Nucleus accumbens (tissue), 56 donors: ENCODE measurements around the gene KRTAP5-8.
"Not testable (repeated sequence)": the region's sequence is repeated elsewhere in the genome, so short reads cannot be mapped to it uniquely, and the experiment has no call there.

Experiments used
- DNase-seq, 56 donors: peaks; one replicate each; lab custom pipeline; 2025; lab: John Stamatoyannopoulos, UW

The KRTAP5-8 gene

DNA sequence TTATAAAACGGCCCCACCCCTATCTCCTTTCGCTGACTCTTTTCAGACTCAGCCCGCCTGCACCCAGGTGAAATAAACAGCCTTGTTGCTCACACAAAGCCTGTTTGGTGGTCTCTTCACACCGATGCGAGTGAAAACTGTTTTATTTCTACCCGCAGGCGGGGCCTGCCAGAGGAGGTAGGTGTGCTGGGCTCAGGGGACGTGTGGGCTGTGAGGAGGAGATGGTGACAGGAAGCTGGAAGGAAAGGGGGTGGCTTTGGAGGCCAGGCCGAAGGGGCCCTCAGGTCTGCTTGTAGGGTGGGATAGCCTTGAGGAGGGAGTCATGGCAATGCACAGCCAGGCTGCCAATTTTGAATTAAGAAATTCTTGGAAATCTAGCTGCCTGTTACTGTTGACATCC is 32.0 kb upstream of the KRTAP5-8 start:
- no peak for DNase-seq

DNA sequence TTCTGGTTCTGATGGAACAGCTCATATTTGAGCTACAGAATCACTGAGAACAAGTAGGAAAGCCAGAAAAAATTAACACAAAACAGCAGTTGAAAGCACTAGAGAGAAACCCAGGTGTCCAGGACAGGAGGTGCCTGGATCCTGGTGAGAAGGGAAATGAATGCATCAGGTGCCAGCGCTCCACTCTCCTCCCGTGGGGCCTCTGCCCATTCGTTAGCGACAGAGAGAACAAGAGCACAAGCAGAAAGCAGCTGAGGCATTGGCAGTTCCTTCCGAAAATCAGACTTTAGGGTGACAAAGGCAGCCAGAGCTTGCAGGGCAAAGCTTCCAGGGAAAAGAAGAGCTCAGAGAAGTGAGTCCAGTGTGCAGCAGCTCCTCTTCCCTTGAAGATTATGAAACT is 30.7 kb upstream of the KRTAP5-8 start:
- DNase-seq = no peak

DNA sequence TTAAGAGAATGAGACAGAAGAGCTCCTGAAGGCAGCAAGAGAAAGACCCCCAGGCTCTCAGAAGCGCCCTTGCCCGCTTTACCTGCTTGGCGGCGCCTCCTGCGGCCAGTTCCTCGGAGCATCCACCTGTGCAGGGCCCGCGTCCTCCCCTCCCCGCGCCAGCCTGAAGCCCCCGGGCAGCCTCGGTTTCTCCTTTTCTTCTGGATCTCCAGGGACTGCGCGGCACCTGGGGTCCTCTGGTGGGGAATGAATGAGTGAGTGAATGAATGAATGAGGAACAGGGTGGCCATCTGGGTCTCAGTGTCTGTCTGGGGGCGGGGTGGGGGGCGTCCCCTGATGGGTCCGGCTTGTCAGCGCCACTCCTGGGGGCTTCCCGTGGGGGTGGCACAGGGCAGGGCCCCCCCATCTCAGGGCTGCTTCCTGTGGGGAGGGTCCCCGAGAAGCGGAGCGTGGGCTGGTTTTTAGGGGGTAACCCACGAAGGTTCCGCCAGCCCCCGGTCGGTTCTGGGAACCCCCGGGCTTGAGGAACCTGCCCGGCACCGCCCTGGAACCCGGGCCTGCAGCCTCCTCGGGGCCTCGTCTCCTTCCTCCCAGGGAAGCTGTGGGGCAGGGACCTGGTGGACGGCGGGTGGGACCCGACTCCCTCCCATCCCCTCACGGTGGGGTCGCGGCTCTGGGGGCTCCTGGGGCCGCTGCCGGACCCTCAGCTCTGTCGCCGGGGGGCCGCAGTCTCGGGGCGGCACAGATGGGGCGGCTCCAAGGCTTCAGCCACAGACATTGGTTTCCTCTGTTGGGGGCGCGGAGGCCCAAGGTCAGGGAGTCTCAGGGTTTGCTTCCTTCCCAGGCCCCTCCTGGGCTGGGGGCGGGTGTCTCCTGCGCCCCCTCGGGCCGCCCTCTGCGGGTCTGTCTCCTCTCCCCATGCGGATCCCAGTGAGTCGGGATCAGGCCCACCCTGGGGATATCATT is 19.0 kb upstream of the KRTAP5-8 start:
- DNase-seq = no peak

DNA sequence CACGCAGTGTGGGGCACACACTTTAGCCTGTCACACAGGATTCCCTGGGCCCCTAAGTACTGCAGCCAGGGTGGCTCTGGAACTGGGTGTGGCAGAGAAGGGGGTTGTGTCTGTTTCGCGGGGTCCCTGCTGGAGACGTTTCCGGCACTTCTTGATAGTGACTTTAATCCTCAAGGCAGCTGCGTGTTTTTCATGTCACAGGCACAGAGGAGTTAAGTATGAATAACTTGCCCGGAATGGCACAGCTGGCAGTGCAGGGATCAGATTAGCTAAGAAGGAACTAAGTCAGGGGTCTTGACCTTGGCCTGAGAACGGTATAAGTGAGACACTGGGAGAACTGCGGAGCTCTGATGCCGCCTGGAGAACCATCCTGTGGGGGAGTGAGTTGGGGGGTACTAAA is 18.3 kb upstream of the KRTAP5-8 start:
- DNase-seq = no peak

DNA sequence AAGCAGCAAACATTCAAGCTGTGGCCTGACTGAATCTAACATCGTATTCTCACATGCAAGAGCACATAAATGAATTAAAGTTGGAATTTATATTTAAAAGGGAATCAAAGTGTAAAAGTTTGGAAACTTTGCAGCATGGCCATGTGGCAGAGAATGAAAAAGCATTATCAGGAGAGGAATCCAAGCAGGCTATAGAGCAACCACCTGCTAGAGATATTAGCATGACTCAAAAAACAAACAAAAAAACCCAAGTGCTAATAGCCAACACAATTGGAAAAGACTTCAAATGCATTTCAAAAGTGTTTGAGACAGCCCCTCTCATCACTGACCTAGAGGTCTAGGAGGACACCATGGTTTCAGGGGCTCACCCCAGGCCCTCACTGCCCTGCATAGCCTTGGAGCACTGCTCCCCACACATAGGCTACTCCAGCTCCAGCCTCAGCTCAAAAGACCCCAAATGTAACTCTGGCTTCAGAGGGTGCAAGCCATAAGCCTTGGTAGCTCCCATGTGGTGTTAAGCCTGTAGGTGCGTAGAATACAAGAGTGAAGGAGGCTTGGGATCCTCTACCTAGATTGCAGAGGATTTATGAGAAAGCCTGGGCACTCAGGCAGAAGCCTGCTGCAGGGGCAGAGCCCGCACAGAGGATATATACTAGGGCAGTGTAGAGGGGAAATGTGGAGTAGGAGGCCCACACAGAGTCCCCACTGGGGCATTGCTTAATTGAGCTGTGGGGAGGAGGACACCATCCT is 12.5 kb upstream of the KRTAP5-8 start:
- DNase-seq = no peak

DNA sequence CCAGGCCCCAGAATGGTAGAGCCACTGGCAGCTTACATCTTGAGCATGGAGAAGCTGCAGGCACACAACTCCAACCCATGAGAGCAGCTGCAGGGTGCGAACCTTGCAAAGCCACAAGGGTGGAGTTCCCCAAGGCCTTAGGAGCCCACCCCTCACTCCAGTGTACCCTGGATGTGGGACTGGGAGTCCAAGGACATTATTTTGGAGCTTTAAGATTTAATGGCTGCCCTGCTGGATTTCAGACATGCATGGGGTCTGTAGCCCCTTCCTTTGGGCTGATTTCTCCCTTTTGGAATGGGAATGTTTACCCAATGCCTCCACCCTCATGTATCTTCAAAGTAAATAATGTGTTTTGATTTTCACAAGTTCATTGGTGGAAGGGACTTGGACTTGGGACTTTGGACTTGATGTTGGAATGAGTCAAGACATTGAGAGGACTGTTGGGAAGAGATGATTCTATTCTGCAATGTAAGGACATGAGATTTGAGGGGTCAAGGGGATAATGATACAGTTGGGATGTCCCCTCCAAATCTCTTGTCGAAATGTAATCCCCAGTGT is 11.8 kb upstream of the KRTAP5-8 start:
- DNase-seq = no peak

DNA sequence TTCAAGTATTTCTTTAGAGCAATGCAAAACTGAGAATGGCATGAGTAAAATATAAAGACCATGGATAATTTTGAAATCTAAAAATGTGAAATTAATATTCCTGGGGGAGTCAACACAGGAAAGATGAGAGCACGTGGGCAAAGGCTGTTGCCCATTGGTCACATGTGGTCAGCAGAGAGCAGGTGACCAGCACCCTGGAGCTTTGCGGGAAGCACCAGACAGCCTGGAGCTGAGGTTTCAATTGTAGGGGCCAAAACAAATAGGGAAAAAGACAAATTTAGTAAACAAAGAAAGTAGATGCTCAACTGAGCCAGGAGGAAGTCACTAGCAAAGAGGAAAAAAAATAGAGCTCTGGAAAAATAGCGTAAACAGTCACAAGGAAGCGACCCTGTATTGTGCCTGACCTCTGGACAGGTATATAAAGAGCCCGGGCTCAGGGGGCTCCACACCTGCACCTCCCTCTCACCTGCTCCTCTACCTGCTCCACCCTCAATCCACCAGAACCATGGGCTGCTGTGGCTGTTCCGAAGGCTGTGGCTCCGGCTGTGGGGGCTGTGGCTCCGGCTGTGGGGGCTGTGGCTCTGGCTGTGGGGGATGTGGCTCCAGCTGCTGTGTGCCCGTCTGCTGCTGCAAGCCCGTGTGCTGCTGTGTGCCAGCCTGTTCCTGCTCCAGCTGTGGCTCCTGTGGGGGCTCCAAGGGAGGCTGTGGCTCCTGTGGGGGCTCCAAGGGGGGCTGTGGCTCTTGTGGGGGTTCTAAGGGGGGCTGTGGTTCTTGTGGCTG is 10.8 kb upstream of the KRTAP5-8 start, which contains the start of gene KRTAP5-7:
KRTAP5-7 (plus strand) TSS at position 472 of the 780 bp plus-strand sequence; CDS start at position 506, 34 bp downstream.
- not testable (repeated sequence) for DNase-seq

DNA sequence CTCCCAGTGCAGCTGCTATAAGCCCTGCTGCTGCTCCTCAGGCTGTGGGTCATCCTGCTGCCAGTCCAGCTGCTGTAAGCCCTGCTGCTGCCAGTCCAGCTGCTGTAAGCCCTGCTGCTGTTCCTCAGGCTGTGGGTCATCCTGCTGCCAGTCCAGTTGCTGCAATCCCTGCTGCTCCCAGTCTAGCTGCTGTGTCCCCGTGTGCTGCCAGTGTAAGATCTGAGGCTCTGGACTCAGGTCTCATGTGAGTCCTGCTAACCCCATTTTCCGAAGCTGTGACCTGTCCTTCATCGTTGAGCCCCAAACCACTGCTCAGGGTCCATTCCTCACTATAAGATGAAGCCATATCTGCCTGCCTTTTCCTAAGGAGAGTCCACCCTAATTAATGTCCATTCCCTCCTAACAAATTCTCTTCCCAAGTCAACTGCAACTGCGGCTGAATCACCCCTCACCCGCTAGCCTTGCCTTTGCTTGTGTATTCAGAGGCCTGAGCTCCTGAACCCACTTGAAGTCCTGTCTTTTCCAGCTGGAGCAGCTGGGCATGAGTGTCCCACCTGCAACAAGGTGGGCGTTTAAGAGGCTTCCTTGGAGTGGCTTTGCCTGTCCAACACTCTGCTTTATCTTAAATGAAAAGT is 10.1 kb upstream of the KRTAP5-8 start:
- DNase-seq = no peak

DNA sequence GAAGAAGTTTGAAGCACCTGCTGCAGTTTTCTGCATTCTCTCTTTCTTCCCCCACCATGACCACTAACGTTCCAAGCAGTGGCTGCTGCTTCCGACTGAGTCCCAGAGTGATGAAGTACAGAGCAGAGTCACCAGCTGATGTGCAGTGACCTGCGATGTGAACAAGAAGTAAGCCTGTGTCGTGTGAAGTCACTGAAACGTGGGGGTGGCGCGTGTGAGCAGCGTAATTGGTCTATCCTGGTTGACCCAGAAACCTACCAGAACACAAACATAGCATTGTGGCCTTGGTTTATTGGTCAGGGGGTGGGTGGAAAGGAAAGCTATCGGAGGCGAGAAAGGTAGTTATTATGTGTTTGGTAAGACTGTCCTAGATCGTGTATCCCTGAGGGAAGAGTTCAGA is 7.2 kb upstream of the KRTAP5-8 start:
- DNase-seq = no peak

DNA sequence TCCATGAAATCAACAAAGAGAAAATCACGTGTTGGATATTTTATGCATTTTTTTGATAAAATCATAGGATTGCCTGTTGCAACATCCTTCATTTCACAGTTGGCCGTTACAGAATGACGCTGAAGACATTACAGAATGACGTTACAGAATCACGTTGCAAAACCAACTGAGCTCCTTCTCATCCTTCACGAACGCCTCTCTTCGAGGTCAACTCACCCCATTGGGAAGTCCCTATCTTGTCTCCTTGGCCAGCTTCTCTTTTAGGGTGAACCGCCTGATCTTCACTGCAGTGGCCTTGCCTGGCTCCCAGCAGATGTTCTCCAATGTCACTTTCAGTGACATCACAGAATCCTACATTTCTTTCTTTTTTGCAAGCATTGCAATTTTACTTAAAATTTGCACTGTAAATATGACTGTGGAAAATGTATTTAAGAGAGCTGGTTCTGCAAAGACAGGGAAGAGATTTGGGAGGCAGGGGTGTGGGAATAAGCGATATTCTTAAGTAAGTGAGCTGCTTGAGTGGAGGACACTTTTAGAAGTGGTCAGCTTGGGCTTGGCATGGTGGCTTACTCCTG is 5.7 kb upstream of the KRTAP5-8 start:
- DNase-seq = no peak

DNA sequence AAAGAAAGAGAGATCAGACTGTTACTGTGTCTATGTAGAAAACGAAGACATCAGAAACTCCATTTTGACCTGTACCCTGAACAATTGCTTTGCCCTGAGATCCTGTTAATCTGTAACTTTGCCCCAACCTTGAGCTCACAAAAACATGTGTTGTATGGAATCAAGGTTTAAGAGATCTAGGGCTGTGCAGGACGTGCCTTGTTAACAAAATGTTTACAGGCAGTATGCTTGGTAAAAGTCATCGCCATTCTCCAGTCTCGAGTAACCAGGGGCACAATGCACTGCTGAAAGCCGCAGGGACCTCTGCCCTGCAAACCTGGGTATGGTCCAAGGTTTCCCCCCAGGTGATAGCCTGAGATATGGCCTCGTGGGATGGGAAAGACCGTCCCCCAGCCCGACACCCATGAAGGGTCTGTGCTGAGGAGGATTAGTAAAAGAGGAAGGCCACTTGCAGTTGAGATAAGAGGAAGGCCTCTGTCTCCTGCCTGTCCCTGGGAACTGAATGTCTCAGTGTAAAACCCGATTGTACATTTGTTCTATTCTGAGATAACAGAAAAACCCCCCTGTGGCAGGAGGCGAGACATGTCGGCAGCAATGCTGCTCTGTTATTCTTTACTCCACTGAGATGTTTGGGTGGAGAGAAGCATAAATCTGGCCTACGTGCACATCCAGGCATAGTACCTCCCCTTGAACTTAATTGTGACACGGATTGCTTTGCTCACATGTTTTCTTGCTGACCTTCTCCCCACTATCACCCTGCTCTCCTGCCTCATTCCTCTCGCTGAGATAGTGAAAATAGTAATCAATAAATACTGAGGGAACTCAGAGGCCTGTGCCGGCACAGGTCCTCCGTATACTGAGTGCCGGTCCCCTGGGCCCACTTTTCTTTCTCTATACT is 2.9 kb upstream of the KRTAP5-8 start:
- not testable (repeated sequence) for DNase-seq

DNA sequence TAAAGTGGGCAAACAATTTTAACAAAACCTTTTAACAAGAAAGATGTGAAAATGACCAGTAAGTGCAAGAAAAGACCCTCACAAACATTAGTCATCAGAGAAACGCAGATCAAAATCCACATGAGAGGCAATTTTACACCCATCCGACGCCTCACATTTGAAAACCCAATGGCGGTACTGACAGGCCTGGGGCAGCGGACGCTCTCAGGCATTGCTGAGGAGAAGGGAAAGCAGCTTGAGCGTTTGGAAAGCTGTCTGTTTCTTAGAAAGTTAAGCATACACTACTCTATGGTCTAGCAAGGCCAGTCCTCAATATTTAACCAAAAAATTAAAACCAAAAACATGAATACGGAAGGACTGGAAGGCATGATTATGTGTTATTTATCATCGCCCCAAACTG is 2.0 kb upstream of the KRTAP5-8 start:
- no peak for DNase-seq

DNA sequence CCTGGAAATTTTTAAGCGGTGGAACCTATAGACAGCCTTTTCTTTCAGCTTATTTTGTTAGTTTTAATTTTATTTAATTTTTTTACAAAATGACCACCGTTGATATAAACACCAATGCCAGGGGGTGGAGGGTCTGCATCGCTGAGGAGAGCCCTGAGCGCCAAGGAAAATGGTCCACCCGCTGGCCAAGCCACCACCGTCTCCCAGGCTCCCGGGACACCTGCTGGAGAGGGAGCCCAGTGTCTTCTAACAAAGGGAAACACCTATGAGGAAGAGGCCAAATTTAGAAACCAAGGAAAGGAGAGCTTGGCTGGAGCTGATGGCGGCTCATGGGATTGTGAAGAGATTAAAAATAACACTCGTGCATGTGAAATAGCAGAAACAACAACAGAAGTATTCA is 288 bp upstream of the KRTAP5-8 start:
- no peak for DNase-seq

DNA sequence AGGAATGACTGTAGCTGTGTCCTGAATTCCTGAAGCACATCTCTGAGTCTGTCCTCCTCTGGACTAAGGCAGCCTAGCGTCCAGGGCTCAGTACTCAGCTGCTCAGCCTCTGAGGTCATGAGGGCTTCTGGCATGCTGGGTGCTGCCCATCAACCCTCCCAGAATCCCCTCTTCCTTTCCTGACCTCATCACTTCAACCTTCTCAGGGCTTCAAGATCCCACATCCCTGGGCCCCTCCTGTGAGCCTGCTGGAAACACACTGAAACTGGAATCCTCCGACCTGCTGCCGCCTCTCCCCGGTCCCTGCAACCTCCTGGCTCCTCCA is 803 bp downstream of the KRTAP5-8 start:
- no peak for DNase-seq

DNA sequence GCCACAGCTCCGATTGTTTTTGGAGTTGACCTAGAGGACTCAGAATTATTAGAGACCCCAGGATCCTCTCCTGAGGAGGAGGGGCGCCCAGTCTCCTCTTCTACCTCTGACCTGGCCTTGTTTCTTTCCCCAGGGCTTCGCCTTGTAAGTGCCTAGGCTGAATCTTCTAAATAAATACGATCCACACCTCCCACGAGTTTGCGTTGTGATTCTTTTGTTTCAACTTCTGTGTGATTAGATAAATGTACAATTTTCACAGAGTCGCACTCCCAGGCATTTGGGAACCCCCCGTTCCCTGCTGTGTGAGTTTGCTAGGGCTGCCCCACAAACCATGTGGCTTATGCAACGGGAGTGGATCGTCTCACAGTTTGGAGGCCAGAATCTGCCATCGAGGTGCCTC is 1.2 kb downstream of the KRTAP5-8 start:
- no peak for DNase-seq

DNA sequence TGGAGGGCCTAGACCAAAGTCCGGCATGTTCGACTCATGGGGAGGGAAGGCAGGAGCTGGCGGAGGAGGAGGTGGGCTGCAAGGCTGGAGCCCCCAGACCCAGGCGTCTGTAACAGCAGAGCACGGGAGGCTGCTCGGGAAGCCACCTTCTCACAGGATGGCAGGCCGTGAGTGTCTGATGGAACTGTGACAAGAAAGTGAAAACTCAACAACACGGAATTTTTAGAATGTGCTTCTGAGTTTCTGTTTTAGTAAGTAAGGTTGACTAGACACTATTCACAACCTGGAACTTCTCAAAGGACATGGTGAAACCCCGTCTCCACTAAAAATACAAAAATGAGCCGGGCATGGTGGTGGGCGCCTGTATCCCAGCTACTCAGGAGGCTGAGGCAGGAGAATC is 2.1 kb downstream of the KRTAP5-8 start:
- not testable (repeated sequence) for DNase-seq

DNA sequence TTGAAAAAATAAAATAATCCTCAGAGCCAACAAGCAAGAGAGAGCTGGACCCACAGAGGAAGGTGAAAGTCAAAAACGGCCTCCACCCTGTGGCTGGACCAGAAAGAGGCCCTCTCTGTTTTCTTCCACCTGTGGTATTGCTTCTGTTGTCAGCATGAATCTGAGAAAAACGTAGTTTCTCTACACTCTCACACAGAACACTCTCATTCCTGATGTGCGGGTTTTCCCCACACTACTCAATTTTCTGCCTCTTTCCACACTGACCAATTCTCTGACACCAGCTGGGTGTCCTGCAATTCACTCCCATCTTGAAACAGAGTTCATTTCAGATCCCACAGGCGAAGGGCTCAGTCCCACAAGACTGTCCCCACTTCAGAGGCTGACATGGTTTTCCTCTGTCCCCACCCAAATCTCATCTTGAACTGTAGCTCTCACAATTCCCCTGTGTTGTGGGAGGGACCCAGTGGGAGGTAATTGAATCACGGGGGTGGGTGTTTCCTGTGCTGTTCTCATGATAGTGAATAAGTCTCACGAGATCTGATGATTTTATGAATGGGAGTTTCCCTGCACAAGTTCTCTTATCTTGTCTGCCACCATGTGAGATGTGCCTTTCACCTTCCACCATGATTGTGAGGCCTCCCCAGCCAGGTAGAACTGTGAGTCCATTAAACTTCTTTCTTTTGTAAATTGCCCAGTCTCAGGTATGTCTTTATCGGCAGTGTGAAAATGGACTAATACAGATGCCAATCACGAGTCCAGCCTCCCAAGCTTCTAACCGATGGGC is 2.9 kb downstream of the KRTAP5-8 start:
- not testable (repeated sequence) for DNase-seq

DNA sequence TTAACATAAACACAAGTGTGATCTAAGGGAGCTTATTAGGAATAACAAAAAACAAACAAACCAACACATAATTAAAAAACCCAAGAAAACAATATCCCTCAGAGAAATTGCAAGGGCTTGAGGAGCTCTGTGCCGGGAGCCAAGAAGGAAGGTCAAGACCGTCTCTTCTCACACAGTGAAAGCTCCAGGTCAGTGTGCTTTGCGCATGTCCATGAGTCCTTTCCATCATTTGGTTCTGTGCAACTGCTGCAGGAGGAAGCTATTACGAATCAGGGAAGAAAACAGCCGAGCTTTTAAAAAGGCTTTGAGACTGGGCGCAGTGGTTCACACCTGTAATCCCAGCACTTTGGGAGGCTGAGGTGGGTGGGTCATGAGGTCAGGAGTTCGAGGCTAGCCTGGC is 4.6 kb downstream of the KRTAP5-8 start:
- no peak for DNase-seq
